ENCODE measurements around the gene TNFRSF1B. TPM values are rescaled to one million over a fixed set of nuclear protein-coding genes. Genes with fewer than 3 reads are reported as not detected.

TNFRSF1B gene
- 100 to 1,000 TPM; 202 to 206 TPM for total RNA-seq

DNA sequence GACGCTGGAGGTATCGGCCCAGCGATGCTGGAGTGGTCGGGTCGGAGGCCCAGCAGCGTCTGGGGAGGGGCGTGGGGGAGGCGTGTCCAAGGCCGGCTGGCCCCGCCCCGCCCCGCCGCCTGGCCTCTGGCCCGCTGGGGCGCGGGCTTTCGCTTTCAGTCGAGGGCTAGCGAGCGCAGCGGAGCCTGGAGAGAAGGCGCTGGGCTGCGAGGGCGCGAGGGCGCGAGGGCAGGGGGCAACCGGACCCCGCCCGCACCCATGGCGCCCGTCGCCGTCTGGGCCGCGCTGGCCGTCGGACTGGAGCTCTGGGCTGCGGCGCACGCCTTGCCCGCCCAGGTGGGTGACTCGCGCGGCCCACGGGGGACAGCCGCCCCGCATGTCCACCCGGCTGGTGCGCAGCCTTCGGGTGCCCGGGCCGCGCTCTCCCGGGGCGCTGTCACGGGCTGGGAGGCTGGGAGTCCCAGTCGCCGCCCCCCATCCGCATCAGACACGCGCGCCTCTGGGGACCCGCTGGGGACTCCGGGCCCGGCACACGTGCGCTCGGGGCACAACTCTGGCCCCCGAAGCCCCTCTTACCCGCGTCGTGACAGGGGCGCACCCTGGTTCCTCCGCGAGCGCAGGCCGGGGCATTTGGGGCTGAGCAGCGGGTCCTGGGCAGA is at the start of gene TNFRSF1B:
TSS of gene TNFRSF1B (plus strand) at position 158 of the 659 bp plus-strand sequence. CDS start at position 259, 101 bp downstream.
- POLR2A ChIA-PET, result interaction anchor here (0.6 to 5.1 kb wide), 4 partner anchors 9 to 32 kb away, joined by 3 to 25 read pairs (median 6); no protein-coding TSS in a partner anchor
- CTCF ChIA-PET, result interaction anchor here (1.4 kb wide), 1 partner anchor 31 kb away, joined by 3 read pairs; no protein-coding TSS in a partner anchor

DNA sequence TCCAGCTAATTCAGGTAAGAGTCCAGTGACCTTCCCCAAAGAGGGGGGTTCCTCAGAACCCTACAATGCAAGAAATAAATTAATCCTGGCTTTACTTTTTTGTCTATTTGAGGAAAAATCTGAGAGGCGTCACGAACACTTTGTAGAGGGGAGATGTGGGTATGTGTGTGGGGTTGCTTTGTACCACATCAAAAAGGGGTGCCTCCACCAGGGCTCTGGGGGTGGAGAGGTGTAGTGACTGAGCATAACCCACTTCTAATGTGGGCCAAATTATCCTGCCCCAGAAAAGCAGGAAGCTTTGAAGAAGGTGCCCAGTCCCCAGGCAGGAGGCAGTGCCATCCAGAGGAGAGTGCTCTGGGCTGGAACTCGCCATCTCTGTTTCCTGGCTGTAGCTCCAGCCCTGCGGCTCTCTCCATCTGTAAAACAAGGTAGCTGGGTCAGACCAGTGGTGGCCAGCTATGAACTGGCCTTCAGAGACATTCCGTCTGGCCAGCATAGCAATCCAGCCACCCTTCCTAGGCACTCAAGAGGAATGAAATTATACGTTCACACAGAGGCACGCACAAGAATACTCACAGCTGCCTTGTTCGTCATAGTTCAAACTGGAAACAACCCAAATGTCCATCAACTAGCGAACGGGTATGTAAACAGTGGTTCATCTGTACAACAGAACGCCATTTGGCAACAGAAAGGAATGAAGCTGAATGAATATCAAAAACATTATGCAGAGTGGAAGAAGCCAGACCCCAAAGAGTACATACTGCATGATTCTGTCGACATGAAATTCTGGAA is 45.4 kb upstream of the TNFRSF1B start:
- POLR2A ChIA-PET, result no interaction called here
- CTCF ChIA-PET, result interaction anchor here (0.7 to 11.1 kb wide), 6 partner anchors 12 to 108 kb away, joined by 3 to 170 read pairs (median 4); no protein-coding TSS in a partner anchor

DNA sequence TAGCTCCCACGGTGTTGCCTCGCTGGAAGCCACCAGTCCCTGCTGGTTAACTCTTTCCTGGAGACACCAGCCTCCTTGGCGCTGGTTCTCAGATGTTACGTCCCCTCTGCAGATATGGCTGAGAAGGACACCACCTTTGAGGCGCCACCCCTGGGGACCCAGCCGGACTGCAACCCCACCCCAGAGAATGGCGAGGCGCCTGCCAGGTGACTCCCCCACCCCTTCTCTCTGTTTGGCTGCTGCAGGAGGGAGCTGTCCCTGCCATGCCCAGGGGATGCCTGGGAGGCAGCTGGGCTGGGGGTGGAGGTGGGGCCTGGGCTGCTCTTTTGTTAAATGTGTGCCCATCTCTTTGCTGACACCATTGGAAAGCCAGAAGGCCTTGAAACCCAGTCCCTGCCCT is 43.6 kb upstream of the TNFRSF1B start:
- ChIA-PET CTCF (interaction anchor here (0.5 to 11.1 kb wide), 6 partner anchors 8 to 1582 kb away, joined by 3 to 170 read pairs (median 7); no protein-coding TSS in a partner anchor), POLR2A (no interaction called here)

DNA sequence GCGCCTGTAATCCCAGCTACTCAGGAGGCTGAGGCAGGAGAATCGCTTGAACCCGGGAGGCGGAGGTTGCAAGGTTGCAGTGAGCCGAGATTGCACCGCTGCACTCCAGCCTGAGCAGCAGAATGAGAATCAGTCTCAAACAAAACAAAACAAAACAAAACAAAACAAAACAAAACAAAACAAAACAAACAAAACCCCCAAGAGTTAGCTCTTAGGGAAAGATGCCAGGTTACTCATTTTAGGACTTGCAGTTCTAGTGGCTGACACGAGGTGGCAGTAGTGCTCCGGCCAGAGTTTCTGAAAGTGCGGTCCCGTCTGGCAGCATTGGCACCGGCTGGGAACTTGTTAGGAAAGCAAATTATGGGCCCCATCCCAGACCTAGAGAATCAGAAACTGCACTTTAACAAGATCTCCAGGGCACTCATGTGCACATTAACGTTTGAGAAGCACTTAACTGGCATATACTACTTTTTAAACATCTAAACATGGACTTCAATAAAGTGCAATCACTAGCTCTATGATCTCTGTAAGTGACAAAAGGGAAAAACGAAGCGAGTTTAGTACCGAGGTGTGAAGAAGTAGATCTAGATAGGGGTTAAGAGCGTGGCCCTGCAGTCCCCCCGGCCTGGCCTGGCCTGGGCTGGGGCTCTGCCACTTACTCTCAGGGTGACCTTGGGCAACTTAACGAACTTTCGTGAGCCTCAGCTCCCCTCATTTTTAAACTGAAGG is 41.9 kb upstream of the TNFRSF1B start:
- ChIA-PET CTCF (interaction anchor here (0.6 to 11.1 kb wide), 49 partner anchors 9 to 534 kb away, joined by 3 to 170 read pairs (median 5); partner anchors contain the start of genes MIIP, PLOD1 and VPS13D), POLR2A (interaction anchor here (0.7 to 1.3 kb wide), 3 partner anchors 77 to 217 kb away, joined by 3 to 4 read pairs (median 3); no protein-coding TSS in a partner anchor)

DNA sequence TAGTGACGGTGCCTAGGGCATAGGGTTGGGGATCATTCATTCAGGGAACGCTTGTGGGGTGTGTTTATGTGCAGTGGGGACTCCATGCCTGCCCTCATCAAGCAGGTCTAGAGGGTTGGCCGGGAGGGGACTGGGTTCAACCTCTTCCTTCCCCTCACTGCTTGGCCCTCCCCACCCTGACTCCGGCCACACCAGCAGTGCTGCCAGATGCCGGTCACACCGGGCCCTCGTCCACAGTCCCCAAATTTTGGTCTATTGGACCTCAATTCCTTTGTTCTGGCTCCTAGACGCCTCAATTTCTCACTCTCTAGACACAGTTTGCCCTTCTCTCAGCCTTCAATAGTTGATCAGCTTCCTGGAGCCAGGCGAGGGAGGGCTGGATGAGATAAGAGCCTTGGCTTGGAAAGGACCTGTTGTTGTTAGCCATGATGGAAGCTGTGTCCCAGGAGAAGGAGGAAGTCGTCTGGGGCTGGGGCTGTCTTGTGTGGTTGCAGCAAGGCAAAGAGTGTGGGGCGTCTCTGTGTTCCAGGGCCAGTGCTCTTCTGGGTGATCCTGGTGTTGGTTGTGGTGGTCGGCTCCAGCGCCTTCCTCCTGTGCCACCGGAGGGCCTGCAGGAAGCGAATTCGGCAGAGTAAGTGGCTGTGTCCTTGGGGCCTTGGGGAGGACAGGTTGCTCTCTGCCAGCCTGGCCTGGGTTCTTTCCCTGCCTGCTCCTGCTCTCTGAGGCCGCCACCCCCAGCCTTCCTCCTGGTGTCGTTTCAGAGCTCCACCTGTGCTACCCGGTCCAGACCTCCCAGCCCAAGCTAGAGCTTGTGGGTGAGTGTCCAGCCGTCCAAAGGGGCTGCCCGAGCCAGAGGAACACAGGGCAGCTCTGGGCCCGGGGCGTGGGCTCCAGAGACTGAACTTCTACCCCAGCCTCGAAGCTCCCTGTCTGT is 41.1 kb upstream of the TNFRSF1B start:
- ChIA-PET POLR2A (interaction anchor here (0.7 to 1.3 kb wide), 3 partner anchors 76 to 218 kb away, joined by 3 to 4 read pairs (median 3); no protein-coding TSS in a partner anchor), CTCF (interaction anchor here (0.6 to 11.1 kb wide), 31 partner anchors 9 to 165 kb away, joined by 3 to 170 read pairs (median 5); no protein-coding TSS in a partner anchor)

DNA sequence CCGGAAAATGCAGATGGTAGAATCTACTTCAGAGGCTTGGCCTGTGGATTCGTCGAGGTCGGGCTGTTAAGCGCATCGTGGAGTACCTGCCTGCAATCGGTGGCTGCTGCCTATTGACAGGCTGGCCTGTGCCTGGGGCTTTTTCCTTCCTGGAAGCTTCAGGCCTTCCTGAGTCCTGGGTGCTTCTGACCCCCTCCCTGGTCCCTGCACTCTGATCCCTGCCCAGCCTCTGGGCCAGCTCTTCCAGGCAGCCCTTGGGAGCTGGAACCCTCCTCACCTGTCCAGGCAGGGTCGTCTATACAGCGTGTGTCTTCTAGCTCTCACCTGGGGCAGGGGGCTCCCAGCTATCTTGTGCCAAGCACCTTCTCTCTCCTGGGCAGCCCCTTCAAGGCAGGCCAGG is 40.0 kb upstream of the TNFRSF1B start:
- POLR2A ChIA-PET, result no interaction called here
- CTCF ChIA-PET, result interaction anchor here (1.1 to 11.1 kb wide), 4 partner anchors 22 to 92 kb away, joined by 3 to 170 read pairs (median 24); no protein-coding TSS in a partner anchor

DNA sequence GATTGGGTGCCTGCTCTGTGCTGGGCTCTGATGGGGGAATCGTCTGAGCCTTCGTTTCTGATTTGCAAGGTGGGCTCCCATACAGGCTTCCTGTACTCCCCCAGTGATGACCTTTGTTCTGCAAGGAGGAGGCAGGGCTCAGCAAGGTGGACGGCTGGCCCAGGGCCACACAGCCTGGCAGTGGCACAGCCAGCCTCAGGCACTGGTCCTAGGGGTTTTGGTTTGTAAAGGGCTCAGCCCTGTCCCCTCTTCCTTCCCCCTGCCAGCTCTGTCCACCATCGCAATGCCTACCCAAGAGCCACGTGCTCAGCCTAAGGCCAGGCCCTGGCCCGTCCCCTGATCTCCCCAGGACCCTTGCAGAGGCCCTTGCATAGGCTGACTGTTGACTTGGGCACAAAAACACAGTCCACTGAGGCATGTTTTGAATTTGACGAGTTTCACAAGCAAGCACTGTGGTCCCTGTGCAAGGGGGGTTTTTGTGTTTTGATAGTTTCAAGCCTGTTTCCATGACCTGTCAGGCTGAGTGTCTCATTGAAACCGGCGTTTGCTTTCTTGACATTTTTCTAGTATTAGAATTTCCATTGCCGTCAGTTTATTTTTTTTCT is 39.5 kb upstream of the TNFRSF1B start:
- ChIA-PET POLR2A (no interaction called here), CTCF (interaction anchor here (1.2 to 11.1 kb wide), 3 partner anchors 22 to 79 kb away, joined by 4 to 170 read pairs (median 45); no protein-coding TSS in a partner anchor)

DNA sequence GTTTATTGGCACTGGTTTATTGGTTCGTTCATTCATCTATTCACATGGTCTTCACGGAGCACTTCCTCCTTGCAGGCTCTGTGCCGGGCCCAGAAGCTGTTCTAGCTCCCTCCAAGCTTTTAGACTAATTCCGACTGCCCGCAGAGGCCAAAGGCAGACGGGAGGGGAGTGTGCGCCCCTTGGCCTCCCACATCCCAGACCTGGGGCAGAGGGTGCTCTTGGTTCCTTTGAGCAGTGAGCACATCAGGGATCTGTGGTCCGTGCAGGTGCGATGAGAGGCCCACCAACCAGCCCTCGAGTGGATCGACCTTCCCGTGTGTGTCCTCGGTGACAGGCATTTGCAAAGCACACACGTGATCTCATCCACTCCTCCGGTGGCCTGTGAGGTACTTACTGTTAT is 38.7 kb upstream of the TNFRSF1B start:
- ChIA-PET POLR2A (no interaction called here), CTCF (interaction anchor here (11.1 kb wide), 1 partner anchor 79 kb away, joined by 170 read pairs; no protein-coding TSS in a partner anchor)

DNA sequence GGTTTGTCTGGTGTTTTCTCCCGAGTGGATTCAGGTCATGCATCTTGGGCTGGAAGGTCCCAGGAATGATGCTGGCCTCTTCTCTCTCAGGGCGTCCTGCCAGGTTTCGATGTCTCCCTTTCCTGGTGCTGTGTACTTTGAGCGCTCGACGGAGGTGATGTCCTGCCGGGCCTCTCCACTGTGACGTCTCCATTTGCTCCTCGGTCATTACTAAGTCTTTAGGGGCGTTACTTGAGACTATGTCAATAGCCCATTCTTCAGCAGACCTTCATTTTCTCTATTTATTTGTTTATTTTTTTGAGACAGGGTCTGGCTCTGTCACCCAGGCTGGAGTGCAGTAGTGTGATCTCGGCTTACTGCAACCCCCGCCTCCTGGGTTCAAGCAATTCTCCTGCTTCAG is 37.2 kb upstream of the TNFRSF1B start:
- ChIA-PET CTCF (no interaction called here), POLR2A (no interaction called here)

DNA sequence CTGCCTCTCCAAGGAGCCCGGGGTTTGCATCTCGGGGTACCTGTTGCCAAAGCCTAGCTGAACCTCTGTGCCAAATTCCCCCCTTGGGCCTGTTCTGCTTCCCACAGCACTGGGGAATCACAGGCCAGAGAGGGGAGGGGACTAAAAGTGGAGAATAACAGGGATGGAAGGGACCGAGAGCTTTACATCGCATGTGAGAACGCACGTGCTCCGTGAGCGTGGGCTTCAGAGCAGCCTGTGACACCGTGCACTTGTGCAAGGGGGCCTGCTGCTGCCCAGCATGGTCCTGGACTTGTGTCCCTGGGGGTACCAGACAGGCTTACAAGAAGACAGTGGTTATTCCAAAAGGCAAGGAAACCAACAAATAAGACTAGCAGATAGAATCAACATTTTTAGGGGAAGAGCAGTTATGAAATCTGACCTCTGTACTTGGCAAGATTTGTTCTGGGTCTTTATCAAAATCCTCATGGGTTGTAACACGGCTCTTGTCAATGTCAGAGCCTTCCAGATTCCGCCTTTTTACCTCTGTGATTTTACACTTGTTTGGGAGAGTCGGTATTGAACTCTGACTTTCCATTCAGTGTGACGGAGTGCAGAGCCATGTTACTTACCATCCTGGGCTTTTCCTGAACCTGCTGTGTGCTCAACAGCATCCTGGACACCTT is 36.2 kb upstream of the TNFRSF1B start:
- POLR2A ChIA-PET, result no interaction called here
- CTCF ChIA-PET, result no interaction called here

DNA sequence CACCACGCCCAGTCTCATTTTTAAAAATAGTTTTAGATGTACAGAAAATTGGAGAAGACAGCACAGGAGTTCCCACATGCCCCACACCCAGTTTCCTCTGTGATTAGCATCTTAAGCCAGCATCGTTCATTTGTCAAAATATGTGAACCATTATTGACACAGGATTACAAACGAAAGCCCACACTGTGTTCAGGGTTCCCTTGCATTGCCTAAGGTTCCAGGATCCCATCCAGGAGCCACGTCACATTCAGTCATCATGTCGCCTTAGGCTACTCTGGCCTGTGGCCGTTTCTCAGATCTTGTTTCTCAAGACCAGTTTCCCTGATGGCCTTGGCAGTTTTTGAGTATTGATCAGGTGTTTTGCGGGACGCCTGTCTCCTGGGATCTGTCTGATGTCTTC is 34.7 kb upstream of the TNFRSF1B start:
- CTCF ChIA-PET, result interaction anchor here (1.8 kb wide), 1 partner anchor 16 kb away, joined by 5 read pairs; no protein-coding TSS in a partner anchor
- POLR2A ChIA-PET, result interaction anchor here (0.6 kb wide), 1 partner anchor 178 kb away, joined by 8 read pairs; no protein-coding TSS in a partner anchor

DNA sequence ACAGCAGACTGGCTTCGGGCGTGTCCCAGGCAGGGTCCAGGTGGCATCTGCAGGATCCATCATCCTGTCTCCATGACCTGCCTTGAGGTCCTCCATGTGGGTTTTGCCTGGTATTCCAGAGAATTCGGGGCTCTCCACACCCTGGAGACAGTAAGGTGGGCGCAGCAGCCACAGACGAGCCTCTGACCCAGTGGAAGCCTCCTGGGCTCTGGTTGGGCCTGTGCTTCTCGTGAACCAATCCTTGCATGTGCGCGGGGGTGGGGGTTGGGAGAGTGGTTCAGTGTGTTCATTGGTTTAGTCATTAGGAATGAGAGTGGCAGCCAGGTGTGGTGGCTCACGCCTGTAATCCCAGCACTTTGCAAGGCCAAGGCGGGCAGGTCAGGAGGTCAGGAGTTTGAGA is 32.1 kb upstream of the TNFRSF1B start:
- ChIA-PET POLR2A (interaction anchor here (0.6 to 0.8 kb wide), 3 partner anchors 27 to 43 kb away, joined by 3 to 7 read pairs (median 3); partner anchors contain the start of gene TNFRSF1B), CTCF (interaction anchor here (1.0 to 1.7 kb wide), 2 partner anchors 9 to 10 kb away, joined by 4 to 9 read pairs; no protein-coding TSS in a partner anchor)

DNA sequence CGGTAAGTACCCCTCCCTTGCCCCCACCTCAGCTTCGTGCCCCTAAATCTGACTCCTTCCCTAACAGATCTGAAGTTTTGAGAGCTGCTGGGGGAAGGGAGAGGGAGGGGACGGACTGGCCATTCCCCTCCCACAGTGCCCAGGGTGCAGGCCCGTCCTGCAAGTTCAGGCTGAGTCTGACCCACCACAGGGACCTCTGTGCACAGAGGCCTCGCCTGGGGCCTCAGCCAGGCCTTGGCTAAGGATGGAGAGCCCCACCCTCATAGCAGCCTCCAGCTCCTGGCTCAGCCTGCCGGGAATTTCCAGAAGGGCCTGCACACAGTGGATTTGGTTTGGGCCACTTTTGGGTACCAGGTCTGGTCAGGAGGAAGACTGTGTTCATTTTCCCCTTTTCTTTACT is 31.2 kb upstream of the TNFRSF1B start:
- ChIA-PET POLR2A (interaction anchor here (0.6 to 0.8 kb wide), 3 partner anchors 26 to 118 kb away, joined by 3 to 7 read pairs (median 4); partner anchors contain the start of gene TNFRSF1B), CTCF (interaction anchor here (0.9 to 1.7 kb wide), 3 partner anchors 10 to 70 kb away, joined by 3 to 9 read pairs (median 3); partner anchors contain the start of gene TNFRSF1B)

DNA sequence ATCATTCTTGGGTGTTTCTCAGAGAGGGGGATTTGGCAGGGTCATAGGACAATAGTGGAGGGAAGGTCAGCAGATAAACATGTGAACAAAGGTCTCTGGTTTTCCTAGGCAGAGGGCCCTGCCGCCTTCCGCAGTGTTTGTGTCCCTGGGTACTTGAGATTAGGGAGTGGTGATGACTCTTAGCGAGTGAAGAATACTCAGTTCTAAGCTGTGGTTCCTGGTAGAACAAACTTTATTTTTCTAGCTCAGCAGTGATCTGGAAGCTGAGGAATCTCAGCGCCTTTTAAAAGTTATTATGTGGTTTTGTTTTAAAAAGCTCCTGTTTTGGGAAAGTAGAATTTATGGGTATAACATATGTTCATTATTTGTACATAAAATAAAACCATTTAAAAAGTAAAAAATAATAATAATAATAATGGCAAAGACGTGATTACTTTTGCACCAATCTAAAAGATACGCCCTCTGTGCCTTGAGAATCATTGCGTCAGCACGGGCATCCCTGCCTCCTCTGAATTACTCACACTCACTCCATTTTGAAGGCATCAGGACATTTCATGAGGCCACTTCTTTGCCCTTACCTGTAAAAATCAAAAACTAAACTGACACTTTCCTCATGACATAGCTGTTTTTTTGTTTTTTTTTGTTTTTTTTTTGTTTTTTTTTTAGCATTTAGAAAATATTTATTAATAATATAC is 29.7 kb upstream of the TNFRSF1B start:
- ChIA-PET CTCF (interaction anchor here (1.2 to 1.5 kb wide), 4 partner anchors 11 to 72 kb away, joined by 3 to 8 read pairs (median 4); no protein-coding TSS in a partner anchor), POLR2A (no interaction called here)

DNA sequence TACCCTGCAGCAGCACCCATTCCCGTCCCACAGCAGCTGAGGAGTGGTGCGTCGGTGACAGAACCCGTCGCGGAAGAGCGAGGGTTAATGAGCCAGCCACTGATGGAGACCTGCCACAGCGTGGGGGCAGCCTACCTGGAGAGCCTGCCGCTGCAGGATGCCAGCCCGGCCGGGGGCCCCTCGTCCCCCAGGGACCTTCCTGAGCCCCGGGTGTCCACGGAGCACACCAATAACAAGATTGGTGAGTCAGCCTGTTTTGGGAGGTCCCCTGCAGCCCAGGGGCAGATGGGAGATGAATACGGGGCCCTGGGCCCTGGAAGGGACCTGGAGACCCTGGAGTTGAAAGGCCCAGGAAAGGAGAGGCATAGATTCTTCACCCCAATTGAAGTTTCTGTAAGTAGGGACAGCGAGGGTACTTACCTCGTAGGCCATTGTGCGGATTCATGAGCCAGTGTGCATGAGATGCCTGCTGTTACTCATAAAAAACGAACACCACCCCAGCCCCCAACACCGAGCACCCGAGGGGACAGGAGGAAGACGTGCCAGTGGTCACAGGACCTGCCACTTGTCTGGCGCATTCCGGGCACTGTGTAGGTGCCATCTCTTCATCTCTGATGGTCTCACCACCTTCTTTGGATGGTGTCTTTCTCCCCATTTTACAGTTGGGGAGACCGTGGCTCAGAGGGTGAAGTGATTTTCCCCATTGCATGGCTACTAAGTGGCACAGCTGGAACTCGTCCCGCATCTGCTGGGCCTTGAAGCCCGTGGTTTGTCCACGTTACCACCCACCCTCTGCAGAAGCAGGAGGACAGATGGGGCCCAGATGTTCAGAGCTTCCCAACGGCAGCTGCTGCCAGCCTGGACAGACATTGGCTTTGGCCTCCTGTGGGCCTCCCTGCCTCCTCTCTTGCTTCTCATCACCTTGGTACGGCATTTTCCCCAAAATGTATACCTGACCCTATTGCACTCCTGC is 28.3 kb upstream of the TNFRSF1B start:
- ChIA-PET POLR2A (no interaction called here), CTCF (interaction anchor here (1.4 to 1.7 kb wide), 3 partner anchors 10 to 39 kb away, joined by 3 to 6 read pairs (median 5); no protein-coding TSS in a partner anchor)

All from activated CD8-positive, alpha-beta memory T cell treated with anti-CD3 and anti-CD28 coated beads for 36 hours (primary cell).